ENCODE data around the gene IGF1R. TPM values are rescaled to one million over a fixed set of nuclear protein-coding genes. Genes with fewer than 3 reads are reported as not detected.

IGF1R gene
- total RNA-seq, 1 experiment from 2014 or later = 71.3 TPM

DNA sequence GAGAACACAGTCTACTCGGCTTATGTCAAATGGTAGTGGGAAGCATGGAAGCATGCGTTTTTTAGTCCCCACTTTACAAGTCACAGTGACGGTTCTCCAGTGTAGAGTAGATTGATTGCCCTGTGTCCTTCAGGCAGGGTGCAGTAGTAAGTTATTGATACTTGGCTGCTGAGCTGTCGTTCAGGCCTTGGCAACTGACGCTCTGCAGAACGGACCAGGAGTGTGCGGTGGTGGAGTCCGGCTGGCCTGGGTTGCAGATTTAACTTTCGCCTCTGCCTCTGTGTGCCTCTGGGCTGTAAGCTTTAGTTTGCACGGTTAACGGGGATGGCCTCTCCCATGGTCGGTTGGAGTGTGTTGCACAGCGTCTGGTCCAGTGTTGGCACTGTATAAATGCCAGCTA lies 58.6 kb downstream of the IGF1R start:
- no peaks in the 10 kb centered on the region for H3K9me2 ChIP-seq (ENCODE audit: insufficient read depth)
- TF ChIP-seq, protein P1, sequence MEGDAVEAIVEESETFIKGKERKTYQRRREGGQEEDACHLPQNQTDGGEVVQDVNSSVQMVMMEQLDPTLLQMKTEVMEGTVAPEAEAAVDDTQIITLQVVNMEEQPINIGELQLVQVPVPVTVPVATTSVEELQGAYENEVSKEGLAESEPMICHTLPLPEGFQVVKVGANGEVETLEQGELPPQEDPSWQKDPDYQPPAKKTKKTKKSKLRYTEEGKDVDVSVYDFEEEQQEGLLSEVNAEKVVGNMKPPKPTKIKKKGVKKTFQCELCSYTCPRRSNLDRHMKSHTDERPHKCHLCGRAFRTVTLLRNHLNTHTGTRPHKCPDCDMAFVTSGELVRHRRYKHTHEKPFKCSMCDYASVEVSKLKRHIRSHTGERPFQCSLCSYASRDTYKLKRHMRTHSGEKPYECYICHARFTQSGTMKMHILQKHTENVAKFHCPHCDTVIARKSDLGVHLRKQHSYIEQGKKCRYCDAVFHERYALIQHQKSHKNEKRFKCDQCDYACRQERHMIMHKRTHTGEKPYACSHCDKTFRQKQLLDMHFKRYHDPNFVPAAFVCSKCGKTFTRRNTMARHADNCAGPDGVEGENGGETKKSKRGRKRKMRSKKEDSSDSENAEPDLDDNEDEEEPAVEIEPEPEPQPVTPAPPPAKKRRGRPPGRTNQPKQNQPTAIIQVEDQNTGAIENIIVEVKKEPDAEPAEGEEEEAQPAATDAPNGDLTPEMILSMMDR (conservative IDR thresholded peaks at IDR 0.05) = no peak
- TF ChIP-seq EZH2 (IDR thresholded peaks at IDR 0.05; ENCODE audit: low read depth) = no peak
- peaks cover 9% of the 10 kb centered on the region; the same call in 1 of the 2 replicates for H3K9me3 ChIP-seq (ENCODE audit: insufficient read depth, low read depth)
- H3K4me3 ChIP-seq = no peak overlapping the region
- H3K4me1 ChIP-seq (replicated peaks; ENCODE audit: insufficient read depth) = no peaks in the 10 kb centered on the region
- H2AFZ ChIP-seq = no peak overlapping the region
- H3F3A ChIP-seq (ENCODE audit: insufficient read depth, low read depth) = no peaks in the 10 kb centered on the region; the same call in 1 of the 2 replicates
- peaks cover 92% of the 10 kb centered on the region for H3K79me2 ChIP-seq (ENCODE audit: low read depth)
- H4K20me1 ChIP-seq (ENCODE audit: insufficient read depth) = peaks cover 10% of the 10 kb centered on the region; the same call in 1 of the 2 replicates
- ChIA-PET POLR2A (ENCODE audit: unreplicated experiment) (no interaction called here), CTCF (no interaction called here)
- H3K4me2 ChIP-seq = no peak overlapping the region
- no TSS peak for BruUV-seq (replicated peaks)
- intact Hi-C loops (cut with micrococcal nuclease; ENCODE audit: unreplicated experiment) = no loop called here
- 0 out of 2 replicates have a peak, but pooled peaks cover 4% of the 10 kb centered on the region for H3K36me3 ChIP-seq (ENCODE audit: low read depth)
- no peaks in the 10 kb centered on the region for H3K27me3 ChIP-seq (ENCODE audit: insufficient read depth, low read depth)
- H3K27ac ChIP-seq = no peak overlapping the region
- no peak for DNase-seq

GRCh38 chr15:98708037-98708590 lies 59.8 kb downstream of the IGF1R start:
- TF ChIP-seq, protein P1 (conservative IDR thresholded peaks at IDR 0.05) = no peak
- no peak for TF ChIP-seq EZH2 (IDR thresholded peaks at IDR 0.05; ENCODE audit: low read depth)
- Histone ChIP-seq H3K4me1 (replicated peaks; ENCODE audit: insufficient read depth) (peaks cover 4% of the 10 kb centered on the region; the same call in 1 of the 2 replicates), H4K20me1 (ENCODE audit: insufficient read depth) (peaks cover 7% of the 10 kb centered on the region; the same call in 1 of the 2 replicates), H3K27ac (no peak overlapping the region), H3K79me2 (ENCODE audit: low read depth) (peaks cover 91% of the 10 kb centered on the region), H2AFZ (no peak overlapping the region), H3K27me3 (ENCODE audit: insufficient read depth, low read depth) (no peaks in the 10 kb centered on the region), H3K4me2 (no peak overlapping the region), H3F3A (ENCODE audit: insufficient read depth, low read depth) (no peaks in the 10 kb centered on the region; the same call in 1 of the 2 replicates), H3K4me3 (no peak overlapping the region), H3K36me3 (ENCODE audit: low read depth) (0 out of 2 replicates have a peak, but pooled peaks cover 4% of the 10 kb centered on the region), H3K9me3 (ENCODE audit: insufficient read depth, low read depth) (peaks cover 9% of the 10 kb centered on the region; the same call in 1 of the 2 replicates), H3K9me2 (ENCODE audit: insufficient read depth) (no peaks in the 10 kb centered on the region)
- no peak for DNase-seq
- BruUV-seq (replicated peaks) = no TSS peak
- intact Hi-C loops (cut with micrococcal nuclease; ENCODE audit: unreplicated experiment) = no loop called here
- ChIA-PET POLR2A (ENCODE audit: unreplicated experiment) (interaction anchor here (0.7 kb wide), 1 partner anchor 18 kb away, joined by 4 read pairs; no protein-coding TSS in a partner anchor), CTCF (no interaction called here)

DNA sequence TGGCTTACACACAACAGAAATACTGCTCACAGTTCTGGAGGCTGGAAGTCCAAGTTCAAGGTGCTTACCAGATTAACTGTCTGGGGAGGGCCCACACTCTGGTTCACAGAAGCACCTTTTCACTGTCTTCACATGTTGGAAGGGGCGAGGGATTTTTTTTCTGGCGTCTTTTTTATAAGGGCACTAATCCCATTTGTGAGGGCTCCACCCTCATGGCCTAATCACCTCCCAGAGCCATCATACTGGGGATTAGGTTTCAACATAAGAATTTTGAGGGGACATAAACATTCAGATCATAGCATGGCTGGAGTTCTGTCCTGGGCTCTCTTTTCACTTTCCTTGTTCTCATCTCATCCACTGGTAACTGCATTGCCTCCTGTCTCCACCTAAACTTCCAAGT lies 63.5 kb downstream of the IGF1R start:
- TF ChIP-seq, protein P1 (conservative IDR thresholded peaks at IDR 0.05) = no peak
- no peak for TF ChIP-seq EZH2 (IDR thresholded peaks at IDR 0.05; ENCODE audit: low read depth)
- H3K4me3 ChIP-seq = no peak overlapping the region
- DNase-seq = no peak
- H3K4me2 ChIP-seq = no peak overlapping the region
- H4K20me1 ChIP-seq (ENCODE audit: insufficient read depth) = peaks cover 15% of the 10 kb centered on the region; the same call in 1 of the 2 replicates
- peaks cover 92% of the 10 kb centered on the region for H3K79me2 ChIP-seq (ENCODE audit: low read depth)
- H3K27ac ChIP-seq = no peak overlapping the region
- 0 out of 2 replicates have a peak, but pooled peaks cover 4% of the 10 kb centered on the region for H3K36me3 ChIP-seq (ENCODE audit: low read depth)
- intact Hi-C loops (cut with micrococcal nuclease; ENCODE audit: unreplicated experiment) = no loop called here
- POLR2A ChIA-PET (ENCODE audit: unreplicated experiment) = no interaction called here
- H3F3A ChIP-seq (ENCODE audit: insufficient read depth, low read depth) = no peaks in the 10 kb centered on the region; the same call in 1 of the 2 replicates
- H2AFZ ChIP-seq = no peak overlapping the region
- BruUV-seq (replicated peaks) = no TSS peak
- peaks cover 16% of the 10 kb centered on the region for H3K4me1 ChIP-seq (replicated peaks; ENCODE audit: insufficient read depth)
- H3K27me3 ChIP-seq (ENCODE audit: insufficient read depth, low read depth) = no peaks in the 10 kb centered on the region
- no peaks in the 10 kb centered on the region for H3K9me2 ChIP-seq (ENCODE audit: insufficient read depth)
- peaks cover 9% of the 10 kb centered on the region; the same call in 1 of the 2 replicates for H3K9me3 ChIP-seq (ENCODE audit: insufficient read depth, low read depth)
- CTCF ChIA-PET = no interaction called here
